GM21360 (cell line): ENCODE measurements around the gene ABCG4.
"Not testable (repeated sequence)": the region's sequence is repeated elsewhere in the genome, so short reads cannot be mapped to it uniquely, and the experiment has no call there.

Experiments
- ATAC-seq: cut with Tn5 transposase; IDR thresholded peaks from one replicate; pipeline ENCODE4 v1.9.1; 2021; ENCODE audit warnings: mild to moderate bottlenecking, moderate library complexity; ENCODE audit not compliant: unreplicated experiment

The ABCG4 gene

DNA sequence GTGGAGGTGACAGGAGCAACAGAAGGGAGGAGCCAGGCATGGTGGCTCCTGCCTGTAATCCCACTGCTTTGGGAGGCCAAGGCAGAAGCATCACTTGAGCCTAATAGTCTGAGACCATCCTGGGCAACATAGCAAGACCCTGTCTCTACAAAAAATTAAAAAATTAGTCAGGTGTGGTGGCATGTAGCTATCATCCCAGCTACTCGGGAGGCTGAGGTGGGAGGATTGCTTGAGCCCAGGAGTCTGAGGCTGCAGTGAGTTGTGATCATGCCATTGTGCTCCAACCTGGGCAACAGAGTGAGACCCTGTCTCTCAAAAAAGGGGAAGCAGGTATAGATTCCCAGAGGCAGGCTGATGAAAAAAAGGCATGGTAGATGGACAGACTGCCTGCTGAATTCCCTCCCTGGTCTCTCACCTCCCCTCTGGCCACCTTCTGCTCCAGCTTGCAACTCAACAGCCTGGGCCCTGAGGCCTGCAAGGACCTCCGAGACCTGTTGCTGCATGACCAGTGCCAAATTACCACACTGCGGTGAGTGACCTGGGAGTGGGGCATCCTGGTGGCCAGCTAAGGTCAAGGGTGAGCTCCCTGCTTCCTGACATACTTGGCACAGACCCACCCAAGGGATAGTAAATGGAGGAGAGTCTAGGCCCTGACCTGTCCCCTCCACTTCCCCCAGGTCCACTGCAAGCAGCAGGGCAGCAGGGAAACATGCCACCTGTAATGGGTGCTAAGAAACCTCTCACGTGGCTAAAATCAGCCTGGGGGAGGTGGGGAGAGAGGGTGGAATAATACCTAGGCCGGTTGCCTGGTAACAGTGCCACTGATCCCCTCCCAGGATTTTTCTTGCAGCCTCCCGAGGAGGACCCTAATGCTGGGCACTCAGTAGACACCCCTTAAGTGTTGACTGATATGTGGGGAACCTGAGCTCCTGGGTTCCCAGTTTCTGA is 32.2 kb downstream of the ABCG4 start:
- ATAC-seq, result no peak

DNA sequence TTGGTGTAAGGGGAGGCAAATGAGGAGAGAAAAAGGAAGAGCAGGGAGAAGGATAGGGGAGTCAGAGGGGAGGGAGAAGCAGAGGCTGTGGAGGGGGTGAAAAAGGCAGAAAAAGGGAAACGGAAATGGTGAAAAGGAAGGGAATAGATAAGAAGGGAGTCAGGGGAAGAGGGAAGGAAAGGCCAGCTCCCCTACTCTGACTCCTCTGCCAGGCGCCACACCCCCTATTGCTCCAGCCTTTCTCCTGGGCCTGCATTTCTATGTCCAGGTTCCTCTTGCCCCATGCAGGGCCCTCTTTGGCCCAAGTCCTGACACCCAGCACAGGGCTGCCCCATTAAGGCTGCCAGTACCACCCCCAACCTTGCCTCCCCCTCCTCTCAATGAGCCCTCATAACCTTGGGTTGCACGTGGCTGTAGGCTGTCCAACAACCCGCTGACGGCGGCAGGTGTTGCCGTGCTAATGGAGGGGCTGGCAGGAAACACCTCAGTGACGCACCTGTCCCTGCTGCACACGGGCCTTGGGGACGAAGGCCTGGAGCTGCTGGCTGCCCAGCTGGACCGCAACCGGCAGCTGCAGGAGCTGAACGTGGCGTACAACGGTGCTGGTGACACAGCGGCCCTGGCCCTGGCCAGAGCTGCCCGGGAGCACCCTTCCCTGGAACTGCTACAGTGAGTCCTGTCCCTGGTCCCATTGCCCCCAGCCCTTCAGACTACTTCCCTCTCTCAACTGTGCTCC is 33.0 kb downstream of the ABCG4 start:
- no peak for ATAC-seq

DNA sequence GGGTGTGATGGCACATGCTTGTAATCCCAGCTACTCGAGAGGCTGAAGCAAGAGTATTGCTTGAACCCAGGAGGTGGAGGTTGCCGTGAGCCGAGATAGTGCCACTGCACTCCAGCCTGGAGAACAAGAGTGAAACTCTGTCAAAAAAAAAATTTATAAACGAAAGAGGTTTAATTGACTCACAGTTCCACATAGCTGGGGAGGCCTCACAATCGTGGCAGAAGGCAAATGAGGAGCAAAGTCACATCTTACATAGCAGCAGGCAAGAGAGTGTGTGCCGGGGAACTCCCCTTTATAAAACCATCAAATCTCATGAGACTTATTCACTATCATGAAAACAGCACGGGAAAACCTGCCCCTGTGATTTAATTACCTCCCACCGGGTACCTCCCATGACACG is 35.5 kb downstream of the ABCG4 start:
- ATAC-seq, result not testable (repeated sequence)

DNA sequence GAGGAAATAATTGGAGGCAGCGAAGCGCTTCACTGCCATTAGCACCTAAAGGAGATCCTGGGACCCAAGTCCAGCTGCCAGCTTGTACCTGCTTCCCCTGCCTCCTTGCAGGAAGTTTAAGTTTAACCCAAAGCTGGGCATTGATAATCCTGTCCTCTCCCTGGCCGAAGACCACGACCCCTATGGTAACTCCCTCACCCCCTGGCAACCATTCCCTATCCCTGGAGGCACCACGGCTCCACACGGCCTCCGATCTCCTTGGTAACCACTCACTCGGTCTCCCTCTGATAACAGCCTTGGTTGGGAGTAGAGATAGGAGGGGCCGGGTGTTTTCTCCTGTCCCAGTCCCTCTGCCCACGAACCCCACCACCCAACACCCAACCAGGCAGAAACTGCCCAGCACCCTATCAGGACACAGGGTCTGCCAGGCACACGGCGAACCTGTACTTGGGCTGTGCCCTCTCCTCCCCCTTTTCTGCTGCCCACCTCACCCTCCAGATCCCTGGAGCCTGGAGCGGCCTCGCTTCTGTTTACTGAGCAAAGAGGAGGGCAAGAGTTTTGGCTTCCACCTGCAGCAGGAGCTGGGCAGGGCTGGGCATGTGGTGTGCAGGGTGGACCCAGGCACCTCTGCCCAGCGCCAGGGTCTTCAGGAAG is 37.3 kb downstream of the ABCG4 start:
- no peak for ATAC-seq

DNA sequence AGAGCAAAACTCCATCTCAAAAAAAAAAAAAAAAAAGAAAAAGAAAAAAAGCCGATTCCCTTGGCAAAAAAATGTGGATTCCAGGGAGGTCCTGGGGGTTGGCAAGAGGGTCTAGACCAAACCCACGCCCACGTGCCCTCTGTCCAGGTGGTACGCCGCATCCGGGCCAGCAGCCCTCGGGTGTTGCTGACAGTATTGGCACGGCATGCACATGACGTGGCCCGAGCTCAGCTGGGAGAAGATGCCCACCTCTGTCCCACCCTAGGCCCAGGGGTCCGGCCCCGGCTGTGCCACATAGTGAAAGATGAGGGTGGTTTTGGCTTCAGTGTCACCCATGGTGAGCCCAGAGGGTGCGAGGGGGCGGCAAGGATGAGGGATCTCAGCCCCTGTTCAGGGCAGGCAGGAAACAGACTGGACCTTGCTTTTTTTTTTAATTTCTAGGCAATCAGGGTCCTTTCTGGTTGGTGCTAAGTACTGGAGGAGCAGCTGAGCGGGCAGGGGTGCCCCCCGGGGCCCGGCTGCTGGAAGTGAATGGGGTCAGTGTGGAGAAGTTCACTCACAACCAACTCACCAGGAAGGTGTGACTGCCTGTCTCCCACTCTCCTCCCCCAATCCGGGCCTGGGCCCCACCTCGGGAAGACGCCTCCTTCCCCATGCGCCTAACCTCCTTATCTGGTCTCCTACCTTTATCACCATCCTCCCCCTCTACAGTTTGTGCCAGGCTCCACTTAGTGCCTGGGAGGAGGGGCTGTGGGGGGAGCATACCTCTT is 38.5 kb downstream of the ABCG4 start:
- no peak for ATAC-seq

DNA sequence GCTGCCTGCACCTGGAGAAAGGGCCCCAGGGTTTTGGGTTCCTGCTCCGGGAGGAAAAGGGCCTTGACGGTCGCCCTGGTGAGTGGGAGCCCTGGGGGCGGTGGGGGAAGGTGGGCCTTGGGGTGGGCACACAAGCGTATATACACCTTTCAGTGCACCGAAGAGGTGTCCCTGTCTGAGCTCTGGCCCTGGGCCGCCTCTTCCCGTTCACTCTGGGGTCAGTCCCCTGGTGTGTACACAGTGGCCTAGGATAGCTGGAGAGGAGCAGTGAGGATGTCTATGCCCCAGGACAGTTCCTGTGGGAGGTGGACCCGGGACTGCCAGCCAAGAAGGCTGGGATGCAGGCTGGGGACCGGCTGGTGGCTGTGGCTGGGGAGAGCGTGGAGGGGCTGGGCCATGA is 39.2 kb downstream of the ABCG4 start:
- ATAC-seq, result no peak

DNA sequence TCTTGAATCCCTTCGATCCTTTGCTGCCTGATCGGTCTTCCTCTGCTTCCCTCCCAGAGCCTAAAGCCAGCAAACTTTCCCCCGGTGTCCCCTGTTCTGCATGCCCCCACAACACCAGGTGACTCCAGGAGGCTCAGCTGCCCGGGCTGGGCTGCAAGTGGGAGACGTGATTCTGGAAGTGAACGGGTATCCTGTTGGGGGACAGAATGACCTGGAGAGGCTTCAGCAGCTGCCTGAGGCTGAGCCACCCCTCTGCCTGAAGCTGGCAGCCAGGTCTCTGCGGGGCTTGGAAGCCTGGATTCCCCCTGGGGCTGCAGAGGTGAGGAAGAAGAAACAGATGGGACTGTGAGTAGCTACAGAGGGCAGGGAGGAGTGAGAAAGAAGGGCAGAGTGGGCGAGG is 40.0 kb downstream of the ABCG4 start:
- no peak for ATAC-seq

DNA sequence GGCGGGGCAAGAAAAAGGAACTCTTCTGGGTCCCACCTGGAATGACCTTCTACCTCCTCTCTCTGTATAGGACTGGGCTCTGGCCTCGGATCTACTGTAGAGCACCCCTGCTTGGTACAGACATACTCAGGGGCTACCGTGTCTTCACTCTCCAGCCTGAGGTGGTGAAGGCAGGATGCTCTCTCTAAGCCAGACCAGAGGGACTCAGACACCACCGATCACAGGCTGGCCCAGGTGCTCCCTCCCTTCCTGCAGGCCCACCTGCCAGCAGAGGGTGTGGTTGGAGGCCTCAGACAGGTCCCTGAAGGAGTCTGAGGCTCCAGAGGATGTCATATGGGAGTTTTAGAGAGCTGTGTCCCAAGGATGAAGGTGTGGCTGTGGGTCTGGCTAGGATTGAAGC is 40.5 kb downstream of the ABCG4 start:
- ATAC-seq, result no peak

DNA sequence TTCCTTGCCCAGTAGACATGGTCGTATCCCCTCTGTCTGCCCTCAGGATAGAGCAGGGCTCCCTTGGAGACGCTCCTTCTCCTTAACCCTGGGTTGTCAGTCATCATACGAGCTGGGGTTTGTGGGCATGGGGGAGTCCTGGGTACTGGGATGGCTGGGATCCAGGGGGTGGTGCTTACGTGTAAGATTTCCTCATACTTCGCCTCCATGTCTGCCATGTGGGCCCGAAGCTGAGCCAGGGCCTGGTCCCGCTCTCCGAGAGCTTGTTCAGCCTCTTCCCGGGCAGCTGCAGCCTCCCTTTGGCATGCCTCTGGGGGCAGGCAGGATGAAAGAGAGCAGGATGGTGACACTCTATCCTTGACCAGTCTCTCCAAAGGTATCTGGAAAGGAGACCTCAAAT is 41.7 kb downstream of the ABCG4 start:
- no peak for ATAC-seq

DNA sequence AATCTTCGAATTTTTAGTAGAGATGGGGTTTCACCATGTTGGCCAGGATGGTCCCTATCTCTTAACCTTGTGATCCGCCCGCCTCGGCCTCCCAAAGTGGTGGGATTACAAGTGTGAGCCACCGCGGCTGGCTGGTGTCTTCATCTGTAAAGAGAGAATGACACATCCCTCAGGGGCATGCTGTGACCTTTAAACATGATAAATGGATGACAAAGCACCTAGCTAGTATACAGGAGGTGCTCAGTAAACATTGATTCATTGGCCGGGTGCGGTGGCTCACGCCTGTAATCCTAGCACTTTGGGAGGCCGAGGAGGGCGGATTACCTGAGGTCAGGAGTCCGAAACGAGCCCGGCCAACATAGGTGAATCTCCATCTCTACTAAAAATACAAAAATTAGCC is 42.4 kb downstream of the ABCG4 start:
- not testable (repeated sequence) for ATAC-seq

DNA sequence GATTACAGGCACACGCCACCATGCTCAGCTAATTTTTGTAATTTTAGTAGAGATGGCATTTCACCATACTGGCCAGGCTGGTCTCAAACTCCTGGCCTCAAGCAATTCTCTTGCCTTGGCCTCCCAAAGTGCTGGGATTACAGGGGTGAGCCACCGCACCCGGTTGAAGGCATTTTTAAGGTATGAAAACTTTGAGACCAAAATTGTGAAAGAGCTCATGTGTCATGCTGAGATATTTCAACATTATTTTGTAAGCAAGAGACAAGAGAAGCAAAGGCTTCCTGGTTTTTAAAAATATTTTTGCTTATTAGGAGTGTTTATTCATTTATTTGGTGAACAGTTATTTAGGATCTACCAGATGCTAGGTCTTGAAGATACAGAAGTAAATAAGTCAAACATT is 43.3 kb downstream of the ABCG4 start:
- ATAC-seq, result no peak

DNA sequence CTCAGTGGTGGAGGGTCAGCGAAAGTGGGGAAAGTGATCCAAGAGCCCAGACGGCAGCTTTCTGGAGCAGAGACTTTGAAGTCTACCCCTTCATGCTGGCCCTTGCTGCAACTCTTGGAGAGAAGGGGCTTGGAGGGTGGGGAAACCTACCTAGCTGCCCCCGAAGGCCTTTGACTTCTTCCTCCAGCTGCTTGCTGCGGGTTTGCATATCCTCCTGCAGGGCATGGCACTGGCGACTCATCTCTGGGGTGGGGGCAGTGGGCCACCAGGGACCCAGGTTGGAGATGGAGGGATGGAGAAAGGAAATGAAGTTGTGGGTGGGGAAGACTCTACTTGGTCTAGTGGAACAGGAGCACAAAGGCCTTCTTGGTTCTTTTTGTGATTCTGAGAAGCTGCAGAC is 44.1 kb downstream of the ABCG4 start:
- no peak for ATAC-seq

DNA sequence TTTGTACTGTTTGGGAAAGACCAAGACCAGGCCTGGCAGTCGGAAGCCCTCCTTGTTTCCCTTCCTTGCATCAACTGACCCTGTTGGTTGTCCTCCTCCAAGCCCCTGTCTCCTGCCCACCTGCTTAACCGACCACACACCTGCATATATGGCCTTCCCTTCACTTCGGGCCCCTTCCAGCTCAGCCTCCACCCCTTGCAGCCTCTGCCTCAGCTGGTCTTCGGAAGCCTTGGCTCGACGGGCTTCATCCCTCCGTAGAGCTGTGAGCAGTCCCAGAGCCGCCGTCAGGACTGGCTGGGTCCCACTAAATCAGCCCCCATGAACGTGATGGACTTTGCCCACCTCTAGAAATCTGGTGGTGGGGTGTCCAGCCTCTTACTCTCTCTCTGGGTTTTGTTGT is 44.8 kb downstream of the ABCG4 start:
- no peak for ATAC-seq

DNA sequence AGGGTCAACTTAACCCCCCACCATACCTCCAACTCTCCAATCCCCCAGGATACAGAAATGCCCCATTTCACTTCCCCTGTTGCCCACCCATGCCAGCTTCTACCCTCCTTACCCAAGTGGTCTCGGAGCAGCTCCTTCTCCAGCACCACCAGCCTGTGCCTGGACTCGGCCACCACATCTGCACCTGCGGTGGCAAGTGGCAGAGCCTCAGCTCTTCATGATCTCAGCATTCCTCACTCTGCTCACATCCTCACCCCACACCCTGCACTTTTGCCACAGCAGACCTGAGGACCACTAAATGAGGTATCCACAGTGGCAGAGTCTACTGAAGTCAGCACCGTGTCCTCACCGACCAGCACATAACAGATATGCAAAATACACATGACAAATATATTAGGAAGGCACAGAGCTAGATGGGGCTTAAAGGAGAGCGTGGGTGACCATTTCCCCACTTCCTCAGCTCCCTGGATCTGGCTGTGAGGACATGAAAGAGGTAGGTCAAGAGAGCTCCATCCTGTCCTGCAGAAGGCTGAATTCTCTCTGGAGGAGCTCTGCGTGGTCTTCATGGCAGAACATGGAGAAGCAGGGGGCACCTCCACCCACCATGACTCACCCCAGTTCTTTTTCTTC is 46.1 kb downstream of the ABCG4 start:
- no peak for ATAC-seq

DNA sequence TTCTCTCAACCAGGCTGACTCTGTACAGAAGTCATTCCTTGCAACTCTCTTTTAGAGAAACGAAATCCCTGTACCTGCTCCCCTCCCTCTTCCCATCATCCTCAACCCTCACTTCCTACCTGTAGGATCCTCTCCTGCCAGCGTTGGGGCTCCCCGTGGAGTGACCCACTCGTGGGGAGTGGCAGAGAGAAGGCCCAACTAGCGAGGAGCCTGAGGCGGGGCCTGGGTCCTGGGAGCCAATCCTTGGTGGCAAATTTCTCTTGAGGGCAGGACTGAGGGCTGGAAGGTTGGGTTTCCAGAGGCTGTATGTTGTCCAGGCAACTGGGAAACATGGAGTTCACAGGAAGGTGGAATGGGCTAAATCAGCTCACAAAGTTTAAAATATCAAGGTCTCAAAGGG is 46.8 kb downstream of the ABCG4 start:
- ATAC-seq, result no peak

DNA sequence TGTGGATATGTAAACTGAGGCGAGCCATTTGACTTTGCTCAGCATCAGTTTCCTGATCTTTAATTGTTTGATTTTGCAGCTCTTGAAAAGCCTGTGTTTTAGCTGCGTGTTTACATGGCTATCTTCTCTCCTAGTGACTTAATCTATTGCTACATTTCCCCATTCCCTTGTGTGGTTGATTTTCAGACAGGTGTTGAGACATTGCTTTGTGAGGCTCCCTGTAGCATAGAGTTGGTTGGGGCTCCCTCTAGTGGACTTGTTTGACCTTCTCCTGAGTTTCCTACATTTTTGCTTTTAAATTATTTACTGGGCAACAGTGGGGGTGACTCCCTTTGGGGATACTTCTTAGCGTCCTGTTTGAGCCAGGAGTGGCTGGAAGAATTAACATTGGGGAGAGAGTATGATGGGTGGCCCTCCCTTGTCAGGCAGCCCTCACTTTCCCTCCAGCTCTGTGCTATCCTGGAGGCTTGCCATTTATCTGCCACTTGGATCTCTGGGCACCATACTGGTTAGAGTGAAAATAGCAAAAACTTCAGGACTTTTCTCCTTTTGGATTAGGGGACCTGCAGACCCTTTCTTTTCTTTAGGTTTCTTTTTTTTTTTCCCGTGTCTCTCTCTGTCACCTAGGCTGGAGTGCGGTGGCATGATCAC is 48.1 kb downstream of the ABCG4 start:
- peak; percentile 60 for ATAC-seq

DNA sequence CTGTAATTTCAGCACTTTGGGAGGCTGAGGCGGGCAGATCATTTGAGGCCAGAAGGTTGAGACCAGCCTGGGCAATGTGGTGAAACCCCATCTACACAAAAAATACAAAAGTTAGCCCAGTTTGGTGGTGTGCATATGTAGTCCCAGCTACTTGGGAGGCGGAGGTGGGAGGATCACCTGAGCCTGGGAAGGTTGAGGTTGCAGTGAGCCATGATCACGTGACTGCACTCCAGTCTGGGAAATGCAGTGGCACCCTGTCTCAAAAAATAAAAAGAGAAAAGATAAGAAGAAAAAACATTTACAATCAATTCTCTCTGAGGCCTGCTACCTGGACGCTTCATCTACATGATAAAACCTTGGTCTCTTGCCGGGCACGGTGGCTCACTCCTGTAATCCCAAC is 50.1 kb downstream of the ABCG4 start:
- no peak for ATAC-seq

DNA sequence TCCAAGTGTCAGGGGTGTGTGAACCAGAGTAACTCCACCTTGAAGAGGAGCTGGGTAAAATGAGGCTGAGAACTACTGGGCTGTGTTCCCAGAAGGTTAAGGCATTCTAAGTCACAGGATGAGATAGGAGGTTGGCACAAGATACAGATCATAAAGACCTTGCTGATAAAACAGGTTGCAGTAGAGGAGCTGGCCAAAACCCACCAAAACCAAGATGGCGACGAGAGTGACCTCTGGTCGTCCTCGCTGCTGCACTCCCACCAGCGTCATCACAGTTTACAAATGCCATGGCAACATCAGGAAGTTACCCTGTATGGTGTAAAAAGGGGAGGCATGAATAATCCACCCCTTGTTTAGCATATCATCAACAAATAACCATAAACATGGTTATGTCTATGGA is 52.4 kb downstream of the ABCG4 start:
- not testable (repeated sequence) for ATAC-seq

DNA sequence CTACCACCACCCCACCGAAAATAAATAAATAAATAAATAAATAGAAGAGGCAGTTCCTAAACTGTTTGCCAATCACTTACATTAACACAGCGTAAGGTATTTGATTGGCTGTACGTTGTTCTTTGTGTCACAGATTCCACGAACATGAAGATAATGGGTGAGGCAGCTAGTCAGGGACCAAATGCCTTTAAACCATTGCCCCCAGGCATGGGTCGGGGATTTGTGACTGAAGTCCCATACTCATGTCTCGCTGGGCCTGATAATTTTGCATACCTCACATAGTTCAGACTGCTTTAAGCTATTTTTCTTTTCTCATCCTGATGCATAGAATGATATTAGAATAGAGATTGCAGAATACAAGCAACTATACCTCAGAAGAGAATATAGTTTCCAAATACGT is 53.7 kb downstream of the ABCG4 start:
- ATAC-seq, result no peak

DNA sequence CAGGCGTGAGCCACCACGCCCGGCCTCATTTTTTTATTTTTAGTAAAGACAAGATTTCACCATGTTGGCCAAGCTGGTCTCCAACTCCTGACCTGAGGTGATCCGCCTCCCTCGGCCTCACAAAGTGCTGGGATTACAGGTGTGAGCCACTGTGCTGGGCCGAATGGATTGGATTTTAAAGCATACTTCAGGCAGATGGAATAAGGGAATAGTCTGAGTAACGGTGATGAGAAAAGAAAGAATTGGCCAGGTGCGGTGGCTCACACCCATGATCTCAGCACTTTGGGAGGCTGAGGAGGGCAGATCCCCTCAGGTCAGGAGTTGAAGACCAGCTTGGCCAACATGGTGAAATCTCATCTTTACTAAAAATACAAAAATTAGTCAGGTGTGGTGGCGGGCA is 55.2 kb downstream of the ABCG4 start:
- ATAC-seq, result no peak
